ENCODE data around the gene C19orf25. TPM values are rescaled to one million over a fixed set of nuclear protein-coding genes. Genes with fewer than 3 reads are reported as not detected.

Gene C19orf25
- polyA plus RNA-seq, 1 of the 3 experiments (the other 2 are of a cell fraction), result 25.3 TPM

- no peak for TF ChIP-seq USF1 (IDR thresholded peaks at IDR 0.05; ENCODE audit: borderline replicate concordance, low read depth)
Measured at GRCh38 chr19:1425102-1425837, 53.7 kb downstream of the C19orf25 start (continued).

- CTCF ChIA-PET, result interaction anchor here (0.6 to 1.2 kb wide), 3 partner anchors 9 to 21 kb away, joined by 3 read pairs; no protein-coding TSS in a partner anchor
- 92% methylated on average over 33 of the region's 42 CpGs for WGBS (ENCODE audit: low lambda C conversion rate)
Measured at GRCh38 chr19:1424192-1424955, 54.6 kb downstream of the C19orf25 start.

More at GRCh38 chr19:1424192-1424955, 54.6 kb downstream of the C19orf25 start:
- Histone ChIP-seq H3K9me2 (no peaks in the 10 kb centered on the region), H4K20me1 (ENCODE audit: insufficient read depth) (peaks cover 33% of the 10 kb centered on the region; the same call in 1 of the 2 replicates), H3K36me3 (replicated peaks in 1 of 2; ENCODE audit: control insufficient read depth in 1 of 2, insufficient read depth in 2 of 2, low read length in 1 of 2) (peaks cover 7 to 93% of the 10 kb centered on the region in 2 experiments), H3K9ac (no peak overlapping the region), H3K27ac (ENCODE audit: low read depth in 2 of 2, low read length in 1 of 2) (no peak overlapping the region), H3K9me3 (no peaks in the 10 kb centered on the region), H3K79me2 (ENCODE audit: insufficient read depth) (peaks cover 38% of the 10 kb centered on the region), H3K27me3 (ENCODE audit: insufficient read depth) (no peaks in the 10 kb centered on the region), H3F3A (replicated peaks; ENCODE audit: insufficient read depth) (no peaks in the 10 kb centered on the region), H3K4me1 (ENCODE audit: control insufficient read depth in 1 of 2, insufficient read depth in 2 of 2, low read depth in 1 of 2, low read length in 1 of 2) (no peaks in the 10 kb centered on the region; a peak in 1 of 4 replicates), H3K4me3 (ENCODE audit: low read depth in 2 of 2, low read length in 1 of 2) (no peak overlapping the region), H3K4me2 (no peak overlapping the region), H2AFZ (ENCODE audit: low read depth) (no peak overlapping the region)
- POLR2A ChIA-PET, result no interaction called here
- TF ChIP-seq MEF2A (IDR thresholded peaks at IDR 0.05; ENCODE audit: borderline replicate concordance, low read depth), result no peak
- no peak for TF ChIP-seq PBX3 (IDR thresholded peaks at IDR 0.05)
- TF ChIP-seq JUND (IDR thresholded peaks at IDR 0.05), result no peak
- TF ChIP-seq USF1 (IDR thresholded peaks at IDR 0.05; ENCODE audit: borderline replicate concordance, low read depth), result no peak
- TF ChIP-seq ZBTB33 (IDR thresholded peaks at IDR 0.05; ENCODE audit: borderline replicate concordance, low read depth), result no peak
- TF ChIP-seq TAF1 (IDR thresholded peaks at IDR 0.05; ENCODE audit: borderline replicate concordance, low read depth, low read length), result no peak
- TF ChIP-seq IRF3 (IDR thresholded peaks at IDR 0.05; ENCODE audit: low read depth, low read length), result no peak
- no peak for TF ChIP-seq EZH2phosphoT487 (IDR thresholded peaks at IDR 0.05; ENCODE audit: borderline replicate concordance, low read depth)
- no peak for DNase-seq

Measured in SK-N-SH (cell line).